ENCODE results near the gene TOR2A.
"Not testable (repeated sequence)": the region's sequence is repeated elsewhere in the genome, so short reads cannot be mapped to it uniquely, and the experiment has no call there.

TOR2A gene

DNA sequence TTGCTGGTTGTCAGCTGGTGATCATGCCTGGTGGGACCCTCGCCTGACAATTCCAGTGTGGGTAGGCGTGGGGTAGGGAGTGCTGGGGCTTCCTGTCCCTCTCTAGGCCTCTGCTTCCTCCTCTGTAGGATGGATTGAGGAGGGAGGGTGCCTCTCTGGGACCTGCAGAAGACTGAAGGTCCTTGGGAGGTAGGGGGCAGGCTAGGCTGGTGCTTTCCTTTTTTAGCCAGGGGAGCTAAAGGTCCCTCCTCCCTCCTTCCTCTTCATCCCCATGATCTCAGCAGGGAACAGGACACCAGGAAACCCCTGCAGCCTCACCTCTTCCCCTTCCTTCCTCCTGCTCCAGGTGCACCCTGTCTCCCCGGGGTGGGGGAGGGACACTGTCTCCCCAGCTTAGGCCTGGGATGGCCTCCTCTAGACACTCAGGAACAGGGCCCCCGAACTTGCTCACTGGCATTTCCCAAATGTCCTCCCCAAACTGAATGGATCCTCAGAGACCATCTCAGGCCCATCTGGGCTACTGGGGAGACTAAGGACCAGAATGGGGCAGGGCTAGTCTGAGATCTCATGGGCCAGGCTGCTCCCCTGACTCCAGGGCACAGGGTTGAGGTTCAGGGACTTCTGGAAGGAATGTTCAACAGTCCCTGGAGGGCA, 35.0 kb upstream of the TOR2A start:
- no peak overlapping the region for H3K27ac ChIP-seq
- DNase-seq (ENCODE audit: low read depth, low spot score): no peak

DNA sequence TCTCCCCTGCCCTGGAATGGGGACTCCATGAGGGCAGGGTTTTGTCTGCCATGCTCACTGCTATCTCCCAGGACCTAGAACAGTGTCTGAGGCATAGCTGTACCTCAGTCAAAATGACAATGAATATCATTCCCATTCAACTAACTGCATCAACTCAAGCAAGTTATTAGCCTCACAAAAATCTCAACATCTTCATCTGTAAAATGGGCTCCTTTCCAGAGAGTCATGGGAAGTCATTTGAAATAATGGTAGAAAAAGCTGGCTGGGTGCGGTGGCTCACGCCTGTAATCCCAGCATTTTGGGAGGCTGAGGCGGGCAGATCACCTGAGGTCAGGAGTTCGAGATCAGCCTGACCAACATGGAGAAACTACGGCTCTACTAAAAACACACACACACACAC, 34.0 kb upstream of the TOR2A start:
- no peak overlapping the region for H3K27ac ChIP-seq

DNA sequence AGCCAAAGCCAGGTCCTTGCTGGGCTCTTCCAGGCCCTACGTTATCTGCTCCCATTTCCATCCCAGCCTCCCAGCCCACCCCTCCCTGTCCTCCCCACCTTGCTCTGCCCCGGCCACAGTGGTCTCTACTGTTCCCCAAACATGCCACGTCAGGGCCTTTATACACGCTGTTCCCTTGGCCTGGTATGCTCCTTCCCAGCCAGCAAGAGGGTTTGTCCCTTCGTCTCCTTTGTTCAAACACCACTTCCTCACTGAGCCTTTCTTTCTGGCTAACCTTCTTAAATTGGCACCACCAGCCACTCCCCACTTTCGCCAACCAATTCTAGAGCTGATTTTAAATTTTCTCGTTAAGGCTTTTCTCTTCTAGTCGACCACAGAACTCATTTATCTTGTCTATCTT, 33.6 kb upstream of the TOR2A start:
- H3K27ac ChIP-seq: no peak overlapping the region
- no peak for DNase-seq (ENCODE audit: low read depth, low spot score)

More for the DNA sequence above, 34.0 kb upstream of the TOR2A start:
- DNase-seq (ENCODE audit: low read depth, low spot score): no peak

DNA sequence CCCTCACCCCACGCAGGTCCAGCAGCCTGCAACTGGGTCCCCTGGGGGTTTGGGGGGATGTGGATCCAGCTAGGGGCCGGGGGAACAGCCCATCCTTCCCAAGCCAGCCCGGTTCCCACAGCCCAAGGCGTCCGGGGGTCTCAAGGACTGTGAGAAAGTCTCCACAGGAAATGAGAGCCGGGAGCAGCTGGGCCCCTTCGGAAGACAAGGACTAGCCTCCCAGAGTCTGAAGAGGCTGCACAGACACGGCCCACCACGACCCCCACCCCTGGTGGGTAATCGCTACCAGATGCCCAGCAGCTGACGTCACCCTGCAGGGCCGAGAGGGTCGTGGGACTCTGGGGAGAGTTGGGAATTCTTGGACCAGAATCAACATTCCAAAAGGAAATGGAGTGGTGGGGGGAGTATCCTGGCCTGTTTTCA, 32.8 kb upstream of the TOR2A start:
- H3K27ac ChIP-seq: no peak overlapping the region

DNA sequence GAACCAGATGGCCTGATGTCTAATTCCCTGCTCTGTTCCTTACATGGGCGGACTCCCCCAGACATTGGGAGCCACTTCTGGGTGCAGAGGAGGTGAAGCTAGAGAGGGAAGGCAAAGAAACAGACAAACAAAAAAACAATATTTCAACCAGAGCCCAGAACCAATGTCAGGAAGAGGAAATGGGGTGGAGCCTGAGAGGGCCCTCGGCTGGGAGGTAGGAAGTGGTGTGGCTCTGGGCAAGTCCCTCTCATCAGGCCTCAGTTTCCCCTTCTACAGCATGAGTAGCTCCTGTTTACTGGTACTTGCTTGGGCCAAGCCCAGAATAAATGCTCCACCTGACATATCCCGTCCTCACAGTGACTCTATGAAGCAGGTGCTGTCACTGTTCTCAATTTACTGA, 32.3 kb upstream of the TOR2A start:
- no peak for DNase-seq (ENCODE audit: low read depth, low spot score)
- H3K27ac ChIP-seq: no peak overlapping the region

More for the DNA sequence above, 32.8 kb upstream of the TOR2A start:
- DNase-seq (ENCODE audit: low read depth, low spot score): no peak

DNA sequence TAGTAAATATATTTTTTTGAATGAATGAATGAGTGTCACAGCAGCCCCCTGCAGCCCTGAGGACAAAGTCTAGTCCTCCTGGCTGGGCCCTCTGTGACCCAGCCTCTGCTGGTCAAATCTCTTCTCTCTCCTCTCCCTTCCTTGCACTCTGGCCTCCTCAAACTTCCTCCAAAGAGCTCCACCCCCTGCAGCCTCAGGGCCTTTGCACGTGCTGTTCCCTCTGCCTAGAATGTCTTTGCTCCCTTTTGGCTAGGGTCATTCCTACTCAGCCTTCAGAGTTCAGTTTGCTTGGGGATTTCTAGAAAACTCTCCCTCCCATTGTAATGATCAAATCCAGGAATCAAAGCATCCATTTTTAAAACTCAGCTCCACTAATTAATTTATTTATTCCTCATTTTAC, 30.3 kb upstream of the TOR2A start:
- H3K27ac ChIP-seq: no peak overlapping the region
- DNase-seq (ENCODE audit: low read depth, low spot score): no peak

DNA sequence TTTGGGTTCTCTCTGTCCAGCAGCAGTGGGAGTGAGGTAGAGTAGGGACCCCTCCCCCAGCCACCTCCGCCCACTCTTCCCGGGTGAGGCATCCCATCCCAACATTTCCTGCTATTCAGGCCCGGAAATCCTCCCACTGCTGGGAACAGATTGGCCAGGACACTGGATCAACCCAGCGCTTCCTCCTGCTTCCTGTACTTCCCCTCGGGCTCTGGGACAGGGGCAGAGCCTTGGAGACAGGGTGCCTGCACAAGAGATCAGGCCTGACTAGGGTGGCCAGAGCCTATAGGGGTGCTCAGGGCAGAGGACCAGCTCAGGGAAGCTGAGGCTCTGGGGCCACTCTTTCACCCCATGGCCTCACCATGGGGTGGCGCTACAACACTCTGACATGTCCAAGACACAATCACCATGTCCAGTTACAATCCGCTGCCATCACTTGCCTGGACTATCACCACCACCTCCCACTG, 28.9 kb upstream of the TOR2A start:
- H3K27ac ChIP-seq: no peak overlapping the region
- no peak for DNase-seq (ENCODE audit: low read depth, low spot score)

DNA sequence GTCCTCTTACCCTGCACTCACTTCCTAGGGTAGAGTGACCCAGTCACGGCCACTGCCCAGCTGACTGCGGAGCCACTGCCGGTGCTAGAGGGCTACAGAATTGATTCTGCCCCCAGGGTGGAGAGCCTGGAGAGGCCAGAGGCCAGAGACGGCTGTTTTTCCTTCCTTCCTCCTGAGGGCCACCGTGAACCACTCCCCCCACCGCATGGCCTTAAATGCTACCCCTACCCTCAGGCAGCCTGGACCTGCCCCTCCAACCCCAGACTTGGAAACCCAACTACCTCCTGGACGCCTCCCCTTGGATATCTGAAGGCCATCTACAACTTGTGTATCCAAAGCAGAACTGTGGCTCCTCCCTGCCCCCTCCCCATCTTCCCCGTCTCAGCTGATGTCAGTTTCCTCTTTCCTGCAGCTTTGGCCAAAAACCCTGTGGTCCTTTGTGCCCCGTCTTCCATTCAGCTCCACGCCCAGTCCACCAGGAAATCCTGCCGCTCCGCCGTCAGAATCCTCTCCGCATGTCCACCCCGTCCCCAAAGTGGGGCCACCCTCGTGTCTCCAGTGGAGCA, 27.1 kb upstream of the TOR2A start:
- no peak overlapping the region for H3K27ac ChIP-seq
- no peak for DNase-seq (ENCODE audit: low read depth, low spot score)

DNA sequence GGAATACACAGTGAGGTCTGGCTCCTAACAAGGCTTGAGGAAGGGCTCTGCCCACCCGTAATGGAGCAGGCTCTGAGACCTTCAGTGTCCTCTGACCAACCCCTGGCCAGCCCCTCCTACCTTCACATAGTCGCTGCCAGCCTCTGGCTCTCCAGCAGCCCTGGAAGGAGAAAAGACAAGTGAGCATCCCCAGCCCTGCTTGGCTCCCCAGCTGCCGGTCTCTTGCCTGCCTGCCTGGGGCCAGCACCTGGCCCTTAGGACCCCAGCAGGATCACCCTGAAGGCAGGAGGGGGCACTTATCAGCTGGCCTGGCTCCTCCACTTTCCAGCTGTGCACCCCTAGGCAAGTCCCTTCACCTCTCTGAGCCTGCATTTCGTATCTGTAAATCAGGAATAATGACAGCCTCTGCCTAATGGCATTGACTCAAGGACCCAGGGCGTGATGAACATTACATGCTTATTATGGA, 26.4 kb upstream of the TOR2A start:
- H3K27ac ChIP-seq: no peak overlapping the region
- no peak for DNase-seq (ENCODE audit: low read depth, low spot score)

DNA sequence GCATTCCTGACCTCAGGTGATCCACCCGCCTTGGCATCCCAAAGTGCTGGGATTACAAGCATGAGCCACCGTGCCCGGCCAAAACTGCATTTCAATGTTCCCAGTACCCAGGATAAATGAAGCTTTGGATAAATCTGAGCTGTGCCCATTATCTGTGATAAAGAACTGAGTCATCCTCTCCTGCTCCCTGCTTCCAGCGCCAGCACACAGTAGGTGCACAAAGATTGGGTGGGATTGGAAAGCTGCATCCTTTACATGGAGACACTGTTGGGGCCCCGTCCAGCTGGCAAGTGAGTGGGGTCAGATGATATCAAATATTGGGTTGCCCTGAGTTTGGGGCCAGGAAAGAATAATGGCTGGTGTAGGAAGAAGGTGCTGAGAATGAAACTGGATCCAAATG, 26.0 kb upstream of the TOR2A start:
- DNase-seq (ENCODE audit: low read depth, low spot score): no peak
- H3K27ac ChIP-seq: no peak overlapping the region

DNA sequence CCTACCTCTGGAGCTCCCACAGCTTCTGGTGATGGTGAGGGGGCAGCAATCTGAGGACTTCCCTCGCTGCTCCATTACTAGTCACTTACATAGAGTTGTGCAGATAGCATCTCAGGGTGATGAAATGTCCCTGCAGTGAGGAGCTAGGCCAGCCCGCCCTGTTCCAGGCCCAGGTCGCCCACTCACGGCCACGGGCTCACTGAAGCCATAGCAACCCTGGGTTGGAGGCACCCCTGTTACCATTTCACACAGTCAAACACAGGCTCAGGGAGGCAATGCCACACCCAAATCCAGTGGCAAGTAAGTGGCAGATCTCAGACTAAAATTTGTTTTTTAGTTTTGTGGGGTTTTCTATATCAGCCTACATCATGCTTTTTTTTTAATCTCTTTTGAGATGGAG, 23.7 kb upstream of the TOR2A start:
- DNase-seq (ENCODE audit: low read depth, low spot score): no peak
- H3K27ac ChIP-seq: no peak overlapping the region

DNA sequence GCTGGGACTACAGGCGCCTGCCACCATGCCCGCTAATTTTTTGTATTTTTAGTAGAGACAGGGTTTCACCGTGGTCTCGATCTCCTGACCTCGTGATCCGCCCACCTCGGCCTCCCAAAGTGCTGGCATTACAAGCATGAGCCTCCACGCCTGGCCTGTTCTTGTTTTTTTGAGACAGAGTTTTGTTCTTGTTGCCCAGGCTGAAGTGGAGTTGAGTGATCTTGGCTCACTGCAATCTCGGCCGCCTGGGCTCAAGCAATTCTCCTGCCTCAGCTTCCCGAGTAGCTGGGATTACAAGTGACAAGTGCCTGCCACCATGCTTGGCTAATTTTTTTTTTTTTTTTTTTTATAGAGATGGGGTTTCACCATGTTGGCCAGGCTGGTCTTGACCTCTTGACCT, 21.7 kb upstream of the TOR2A start:
- DNase-seq (ENCODE audit: low read depth, low spot score); H3K27ac ChIP-seq: not testable (repeated sequence)

DNA sequence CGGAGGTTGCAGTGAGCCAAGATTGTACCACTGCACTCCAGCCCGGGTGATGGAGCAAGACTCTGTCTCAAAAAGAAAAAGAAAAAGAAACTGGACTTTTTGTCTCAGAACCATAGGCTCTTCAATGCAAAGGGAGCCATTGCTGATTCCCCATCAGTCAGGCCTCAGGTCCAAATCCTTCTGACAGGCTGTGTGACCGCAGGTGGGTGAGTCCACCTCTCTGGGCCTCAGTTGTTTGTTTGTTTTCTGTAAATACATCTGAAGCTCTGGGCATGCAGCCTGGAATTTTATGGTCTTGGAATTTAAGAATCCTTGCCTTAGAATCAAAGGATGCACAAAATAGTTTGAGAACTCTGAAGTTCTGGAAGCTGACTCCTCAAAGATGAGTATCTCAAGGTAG, 21.1 kb upstream of the TOR2A start:
- no peak for DNase-seq (ENCODE audit: low read depth, low spot score)
- H3K27ac ChIP-seq: no peak overlapping the region

DNA sequence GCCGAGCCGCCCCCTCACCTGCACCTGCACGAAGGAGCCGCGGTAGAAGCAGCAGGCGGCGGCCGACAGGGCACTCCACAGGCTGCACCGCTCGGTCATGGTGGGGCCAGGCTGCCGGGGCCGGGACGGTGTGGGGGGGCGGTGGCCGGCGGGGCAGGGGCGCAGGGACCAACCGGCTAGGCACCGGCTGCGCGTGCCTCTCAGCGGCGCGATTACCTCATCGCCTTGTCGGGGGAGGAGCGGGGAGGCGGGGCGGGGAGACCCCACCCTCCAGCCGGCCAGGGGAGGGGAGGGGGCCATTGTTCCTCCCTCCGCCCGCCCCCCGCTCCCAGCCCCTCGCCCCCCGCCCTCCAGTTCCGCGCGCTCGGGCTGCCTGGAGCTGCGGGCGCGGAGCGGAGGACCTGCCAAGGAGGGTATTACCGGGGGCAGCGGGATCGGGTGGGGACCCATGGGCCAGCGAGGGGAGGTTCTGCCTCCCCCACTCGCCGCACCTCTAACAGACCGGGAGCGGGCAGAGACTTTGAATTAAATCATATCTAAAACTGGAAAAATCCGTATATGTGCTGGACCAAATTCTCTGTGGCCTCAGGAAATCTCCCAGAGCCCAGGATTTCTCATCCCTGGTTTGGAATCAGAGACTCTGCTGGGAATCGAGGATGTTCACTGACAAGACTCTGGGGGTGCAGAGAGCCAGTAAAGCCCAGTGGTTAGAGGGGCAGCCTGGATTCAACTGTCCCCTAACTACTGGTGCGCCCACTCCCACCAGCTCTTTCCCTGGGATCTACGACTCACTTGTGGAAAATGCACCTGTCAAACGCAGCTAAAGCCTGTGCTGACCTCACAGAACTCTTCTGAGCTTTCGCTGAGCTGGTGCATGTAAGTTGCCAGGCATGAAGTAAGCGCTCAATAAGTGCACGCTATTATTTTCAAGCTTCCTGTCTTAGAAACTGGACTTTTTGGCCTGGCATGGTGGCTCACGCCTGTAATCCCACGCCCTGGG, 20.3 kb upstream of the TOR2A start:
- no peak for DNase-seq (ENCODE audit: low read depth, low spot score)
- H3K27ac ChIP-seq: no peak overlapping the region

DNA sequence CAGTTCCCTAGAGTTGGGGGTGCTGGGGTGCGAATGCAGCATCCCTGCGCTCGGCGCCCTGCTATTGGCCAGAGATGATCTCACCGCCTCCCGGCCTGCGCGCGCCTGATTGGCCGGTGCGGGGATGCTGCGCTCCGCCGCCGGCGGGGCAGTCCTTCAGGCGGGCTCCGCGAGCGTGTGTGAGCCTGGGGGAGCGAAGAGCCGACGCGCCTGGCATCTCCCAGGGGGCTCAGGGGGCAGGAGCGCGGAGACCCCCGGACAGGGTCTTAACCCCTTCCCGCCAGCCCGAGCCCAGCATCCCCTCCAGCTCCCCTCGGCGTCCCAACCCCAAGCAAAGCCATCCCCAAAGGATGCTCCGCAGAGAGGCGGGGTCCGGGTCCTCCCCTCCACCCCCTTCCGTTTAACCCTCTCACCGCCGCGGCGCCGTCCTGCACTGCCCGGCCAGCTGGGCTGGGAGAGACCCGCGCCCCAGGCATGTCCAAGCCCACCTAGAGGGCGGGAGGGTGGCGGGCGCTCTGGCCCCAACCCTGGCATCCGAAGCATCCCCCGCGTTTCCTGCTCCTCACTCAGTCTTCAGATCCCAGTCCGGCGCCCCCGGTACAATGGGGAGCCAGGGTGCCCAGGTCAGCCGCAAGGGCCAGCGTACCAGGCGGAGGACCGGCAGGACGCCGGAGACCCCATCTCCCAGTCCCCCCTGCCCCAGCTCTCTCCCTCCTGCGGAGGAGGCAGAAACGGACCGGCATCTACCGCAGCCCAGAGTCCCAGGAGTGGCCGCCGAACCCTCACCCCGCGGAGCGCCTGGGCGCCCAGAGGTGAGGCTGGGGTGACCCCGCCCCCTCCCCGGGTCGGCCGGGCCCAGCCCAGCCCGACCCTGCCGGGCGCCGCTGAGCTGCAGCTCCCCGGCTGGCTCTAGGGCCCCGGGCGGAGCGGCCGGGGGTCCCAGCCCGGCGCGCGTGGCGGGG, 19.3 kb upstream of the TOR2A start:
- no peak overlapping the region for H3K27ac ChIP-seq
- DNase-seq (ENCODE audit: low read depth, low spot score): no peak

DNA sequence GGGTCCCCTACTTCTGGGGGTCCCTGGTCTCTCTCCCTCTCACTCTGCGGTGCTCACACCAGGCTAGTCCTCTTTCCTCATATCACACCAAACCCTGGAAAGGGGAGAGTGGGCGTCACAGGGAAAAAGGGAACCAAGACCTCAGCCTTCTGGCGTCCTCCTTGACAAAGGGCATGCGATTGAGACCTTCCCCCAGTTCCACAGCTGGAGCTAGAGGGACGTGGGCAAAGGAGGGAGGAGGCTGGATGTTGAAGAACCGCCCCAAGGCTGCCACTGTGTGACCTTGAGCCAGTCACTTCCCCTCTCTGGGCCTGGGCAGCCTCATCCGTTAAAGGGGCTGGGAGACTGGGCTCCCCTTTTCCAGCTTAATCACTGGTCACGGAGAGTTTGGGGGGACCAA, 18.5 kb upstream of the TOR2A start:
- H3K27ac ChIP-seq: no peak overlapping the region
- DNase-seq (ENCODE audit: low read depth, low spot score): no peak

DNA sequence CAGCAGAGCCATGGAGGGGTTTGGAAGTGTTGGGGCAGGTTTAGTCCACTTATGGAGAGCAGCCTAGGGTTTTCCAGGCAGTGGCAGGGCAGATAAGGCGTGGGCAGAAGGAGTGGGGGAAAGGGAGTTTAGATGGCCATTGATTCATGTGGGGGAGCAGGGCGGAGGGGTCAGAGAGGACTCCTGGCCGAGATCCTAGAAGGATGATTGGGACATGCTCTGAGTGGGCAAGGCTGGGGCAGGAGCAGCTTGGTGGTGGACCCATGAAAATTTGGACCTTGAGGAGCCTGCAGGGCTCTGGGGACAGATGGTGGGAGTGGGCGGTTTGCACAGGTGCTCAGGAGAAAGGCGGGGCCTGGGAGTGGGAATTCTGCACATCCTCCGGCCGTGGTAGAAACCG, 18.1 kb upstream of the TOR2A start:
- DNase-seq (ENCODE audit: low read depth, low spot score): no peak
- no peak overlapping the region for H3K27ac ChIP-seq

DNA sequence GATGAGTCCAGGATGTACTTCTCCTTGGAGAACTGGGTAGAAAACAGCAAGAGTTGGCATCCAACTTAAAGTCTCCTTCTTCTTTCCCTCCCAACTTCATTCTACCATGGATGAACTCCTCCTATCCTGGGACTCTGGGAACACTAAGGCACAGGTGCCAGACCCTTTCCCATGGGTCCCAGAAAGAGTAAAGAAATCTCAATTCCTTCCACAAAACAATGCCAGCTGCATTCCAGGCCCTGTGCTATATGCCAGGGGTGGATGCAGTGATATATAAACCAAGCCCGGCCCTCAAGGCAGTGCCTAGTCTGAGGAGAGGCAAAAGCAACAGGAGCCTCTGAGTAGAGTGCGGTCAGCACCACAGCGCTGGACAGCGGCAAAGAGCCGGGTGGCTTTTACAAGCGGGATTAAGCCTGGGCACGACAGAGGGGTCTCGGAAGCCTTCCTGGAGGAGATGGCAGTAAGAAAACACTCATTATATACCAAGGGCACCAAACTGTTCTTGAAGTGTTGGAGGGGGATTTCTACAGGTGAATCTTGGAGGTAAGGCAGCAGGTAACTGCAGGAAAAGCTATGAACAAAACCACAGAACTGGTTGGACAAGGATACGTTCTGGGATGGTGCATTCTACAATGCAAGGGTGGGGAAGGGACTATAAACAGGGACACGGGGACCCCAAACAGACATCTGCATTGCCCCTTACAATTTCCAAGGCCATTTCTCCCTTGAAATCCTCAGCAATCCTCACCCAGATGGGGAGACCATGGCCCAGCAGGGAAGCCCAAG, 16.4 kb upstream of the TOR2A start:
- no peak overlapping the region for H3K27ac ChIP-seq
- no peak for DNase-seq (ENCODE audit: low read depth, low spot score)

Data from epithelial cell of prostate (primary cell).